Activated T-helper 2 cell treated with anti-CD3 and anti-CD28 coated beads, Interferon-gamma antibody, Interleukin-2, Interleukin-4, amounts not matched to agents 10 μg/mL and 5 μg/mL and 100 μg/mL, durations not matched to agents 14 hours and 24 hours and 36 hours (primary cell): ENCODE results near the gene RAD51. TPM values are rescaled to one million over a fixed set of nuclear protein-coding genes. Genes with fewer than 3 reads are reported as not detected.

Experiments used
- total RNA-seq: library from RNA; stranded (reverse); gene quantifications from 2 replicates; pipeline ENCODE4 v1.2.3, GENCODE V29; 2022

Gene RAD51
- total RNA-seq, 1 donor from 2014 or later = 51.4 TPM

Other genes starting within 250 kb of the RAD51 start
- gene CHST14, start 224.2 kb upstream of the RAD51 start, total RNA-seq = 11.8 and 12.2 TPM in 2 replicates
- gene CCDC32, start 130.1 kb upstream of the RAD51 start, total RNA-seq = 32.7 and 34.0 TPM in 2 replicates
- 18.6 and 18.8 TPM in 2 replicates for gene RPUSD2, start 125.9 kb upstream of the RAD51 start, total RNA-seq
- gene KNL1, start 100.9 kb upstream of the RAD51 start, total RNA-seq = 30.6 and 30.8 TPM in 2 replicates
- gene RMDN3, start 60.1 kb downstream of the RAD51 start, total RNA-seq = 28.3 and 30.6 TPM in 2 replicates
- 43.7 and 44.7 TPM in 2 replicates for gene GCHFR, start 68.9 kb downstream of the RAD51 start, total RNA-seq
- 0.48 and 0.76 TPM in 2 replicates for gene C15orf62, start 74.8 kb downstream of the RAD51 start, total RNA-seq
- 37.6 and 39.3 TPM in 2 replicates for gene ZFYVE19, start 111.9 kb downstream of the RAD51 start, total RNA-seq
- gene DNAJC17, start 112.3 kb downstream of the RAD51 start, total RNA-seq = 44.4 and 48.0 TPM in 2 replicates
- not detected in 2 replicates for gene PPP1R14D, start 133.5 kb downstream of the RAD51 start, total RNA-seq
- gene SPINT1, start 148.9 kb downstream of the RAD51 start, total RNA-seq = 22.5 and 24.5 TPM in 2 replicates
- 0.80 and 0.82 TPM in 2 replicates for gene RHOV, start 179.1 kb downstream of the RAD51 start, total RNA-seq
- gene VPS18, start 199.3 kb downstream of the RAD51 start, total RNA-seq = 12.6 and 13.1 TPM in 2 replicates
- 0.14 and 0.37 TPM in 2 replicates for gene DLL4, start 234.2 kb downstream of the RAD51 start, total RNA-seq